Panc1 (cell line): ENCODE results near the gene VWA5B1. TPM values are rescaled to one million over a fixed set of nuclear protein-coding genes. Genes with fewer than 3 reads are reported as not detected.

Experiments used
- ATAC-seq: fragments of 200-7000 bp; cut with Tn5 transposase; 2 replicates; pipeline ENCODE4 v1.9.1; 2020; ENCODE audit warnings: mild to moderate bottlenecking, moderate library complexity
- BruUV-seq: library from RNA; stranded (reverse); fragments of 400-500 nt; replicated peaks from 2 replicates; lab custom pipeline; 2021; lab: Mats Ljungman, UMichigan
- CTCF ChIA-PET: fragments of 300-600 bp; sonication (Branson Sonifier 250); formaldehyde crosslinking; loops from one replicate; lab custom pipeline; 2022; ENCODE audit warnings: antibody characterized with exemption; lab: Charles Lee
- POLR2A ChIA-PET: fragments of 300-600 bp; sonication (Branson Sonifier 250); formaldehyde crosslinking; loops from one replicate; lab custom pipeline; 2022; ENCODE audit warnings: antibody characterized with exemption; lab: Charles Lee
- DNase-seq: peaks from one replicate; pipeline ENCODE4 v3.0.0-alpha.2; 2010; ENCODE audit warnings: low read depth, low spot score
- H3K27ac ChIP-seq: 2 replicates; pipeline ENCODE4 v1.5.1; 2011; ENCODE audit warnings: mild to moderate bottlenecking, low read length, inconsistent platforms
- H3K27me3 ChIP-seq: fragments of 200-500 bp; sonication (Bioruptor generic); 2 replicates; pipeline ENCODE4 v1.6.0; 2014; ENCODE audit warnings: low read length, inconsistent platforms; ENCODE audit not compliant: control insufficient read depth, insufficient read depth
- H3K36me3 ChIP-seq: fragments of 200-500 bp; sonication (Bioruptor generic); 2 replicates; pipeline ENCODE4 v1.5.1; 2014; ENCODE audit warnings: inconsistent platforms, mild to moderate bottlenecking, low read length, moderate library complexity; ENCODE audit not compliant: control insufficient read depth, insufficient read depth
- H3K4me1 ChIP-seq: 2 replicates; pipeline ENCODE4 v1.5.1; 2011; ENCODE audit warnings: inconsistent platforms, mild to moderate bottlenecking, low read length, moderate library complexity; ENCODE audit not compliant: control insufficient read depth, insufficient read depth
- H3K4me3 ChIP-seq, 2 experiments: 2 replicates each; pipeline ENCODE4 v1.5.1; 2011 to 2012; ENCODE audit warnings: low read depth in 2 of 2, low read length in 2 of 2, mild to moderate bottlenecking in 2 of 2, inconsistent platforms in 1 of 2, moderate library complexity in 1 of 2
- H3K9me3 ChIP-seq: fragments of 200-500 bp; sonication (Bioruptor generic); 2 replicates; pipeline ENCODE4 v1.5.1; 2014; ENCODE audit warnings: low read depth, mild to moderate bottlenecking, inconsistent platforms, low read length, moderate library complexity; ENCODE audit not compliant: control insufficient read depth, insufficient read depth
- POLR2AphosphoS5 ChIP-seq: IDR thresholded peaks from 2 replicates; pipeline ENCODE4 v1.6.1; 2012; ENCODE audit warnings: mild to moderate bottlenecking, low read depth, low read length, moderate library complexity
- REST ChIP-seq, 2 experiments: IDR thresholded peaks; 2 replicates each; pipeline ENCODE4 v1.6.1; 2011 to 2012; ENCODE audit warnings: low read depth in 2 of 2, control low read depth in 1 of 2, low read length in 1 of 2, mild to moderate bottlenecking in 1 of 2, moderate library complexity in 1 of 2; ENCODE audit not compliant: insufficient read depth in 1 of 2
- SIN3A ChIP-seq: IDR thresholded peaks from 2 replicates; pipeline ENCODE4 v1.6.1; 2012; ENCODE audit warnings: low read depth, mild to moderate bottlenecking, low read length, moderate library complexity, borderline replicate concordance; ENCODE audit not compliant: insufficient read depth
- TCF7L2 ChIP-seq: IDR thresholded peaks from 2 replicates; pipeline ENCODE4 v1.6.1; 2011; ENCODE audit warnings: mild to moderate bottlenecking, low read depth, low read length, inconsistent platforms
- in situ Hi-C: cut with HindIII; loops from 2 replicates; pipeline ENCODE4 v1.10.0; 2016; ENCODE audit warnings: low sequenced_read_pairs, low pct_unique_long_range_greater_than_20kb
- intact Hi-C: fragments of 100-400 bp; cut with micrococcal nuclease; formaldehyde crosslinking; loops from one replicate; pipeline ENCODE4 v1.10.0; 2022; ENCODE audit not compliant: unreplicated experiment
- total RNA-seq: library from RNA; stranded (reverse); gene quantifications from one replicate; pipeline ENCODE4 v1.2.1, GENCODE V29; 2021; ENCODE audit not compliant: unreplicated experiment
- TF ChIP-seq, protein P1 (sequence below): fragments of 450-650 bp; IDR thresholded peaks from 2 replicates; pipeline ENCODE4 v1.5.1; 2017; ENCODE audit warnings: mild to moderate bottlenecking

Gene VWA5B1
- total RNA-seq, 1 experiment from 2014 or later = not detected

GRCh38 chr1:20386323-20387081 is 95.8 kb downstream of the VWA5B1 start:
- Histone ChIP-seq H3K36me3 (no peaks in the 10 kb centered on the region), H3K4me3 (no peak overlapping the region), H3K9me3 (no peaks in the 10 kb centered on the region), H3K4me1 (no peaks in the 10 kb centered on the region), H3K27ac (no peak overlapping the region), H3K27me3 (peaks cover 6% of the 10 kb centered on the region; the same call in 1 of the 2 replicates)
- no TSS peak for BruUV-seq
- POLR2A ChIA-PET = no interaction called here
- in situ Hi-C loops (no loop called here), intact Hi-C loops (loop anchor here (10.0 kb wide), 1 partner anchor 172 kb away; no protein-coding TSS in a partner anchor)
- TF ChIP-seq REST (IDR thresholded peaks at IDR 0.05; ENCODE audit: insufficient read depth in 1 of 2, low read depth in 2 of 2, low read length in 1 of 2) (no peak), POLR2AphosphoS5 (no peak), SIN3A (no peak), TCF7L2 (no peak)
- TF ChIP-seq, protein P1, sequence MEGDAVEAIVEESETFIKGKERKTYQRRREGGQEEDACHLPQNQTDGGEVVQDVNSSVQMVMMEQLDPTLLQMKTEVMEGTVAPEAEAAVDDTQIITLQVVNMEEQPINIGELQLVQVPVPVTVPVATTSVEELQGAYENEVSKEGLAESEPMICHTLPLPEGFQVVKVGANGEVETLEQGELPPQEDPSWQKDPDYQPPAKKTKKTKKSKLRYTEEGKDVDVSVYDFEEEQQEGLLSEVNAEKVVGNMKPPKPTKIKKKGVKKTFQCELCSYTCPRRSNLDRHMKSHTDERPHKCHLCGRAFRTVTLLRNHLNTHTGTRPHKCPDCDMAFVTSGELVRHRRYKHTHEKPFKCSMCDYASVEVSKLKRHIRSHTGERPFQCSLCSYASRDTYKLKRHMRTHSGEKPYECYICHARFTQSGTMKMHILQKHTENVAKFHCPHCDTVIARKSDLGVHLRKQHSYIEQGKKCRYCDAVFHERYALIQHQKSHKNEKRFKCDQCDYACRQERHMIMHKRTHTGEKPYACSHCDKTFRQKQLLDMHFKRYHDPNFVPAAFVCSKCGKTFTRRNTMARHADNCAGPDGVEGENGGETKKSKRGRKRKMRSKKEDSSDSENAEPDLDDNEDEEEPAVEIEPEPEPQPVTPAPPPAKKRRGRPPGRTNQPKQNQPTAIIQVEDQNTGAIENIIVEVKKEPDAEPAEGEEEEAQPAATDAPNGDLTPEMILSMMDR = no peak
- CTCF ChIA-PET = no interaction called here
- no peak for ATAC-seq
- no peak for DNase-seq

- H3K27me3 ChIP-seq = peaks cover 6% of the 10 kb centered on the region; the same call in 1 of the 2 replicates
- no peaks in the 10 kb centered on the region for H3K36me3 ChIP-seq
- H3K4me1 ChIP-seq = no peaks in the 10 kb centered on the region
- ChIA-PET POLR2A (interaction anchor here (0.7 kb wide), 1 partner anchor 134 kb away, joined by 3 read pairs; no protein-coding TSS in a partner anchor), CTCF (no interaction called here)
- in situ Hi-C loops (no loop called here), intact Hi-C loops (loop anchor here (10.0 kb wide), 1 partner anchor 175 kb away; no protein-coding TSS in a partner anchor)
- H3K4me3 ChIP-seq = no peak overlapping the region
- BruUV-seq = no TSS peak
- no peak for DNase-seq
- ATAC-seq = no peak
- no peak for TF ChIP-seq TCF7L2
- TF ChIP-seq REST (IDR thresholded peaks at IDR 0.05; ENCODE audit: insufficient read depth in 1 of 2, low read depth in 2 of 2, low read length in 1 of 2) = no peak
- TF ChIP-seq, protein P1 = no peak
- no peak for TF ChIP-seq SIN3A
- no peak for TF ChIP-seq POLR2AphosphoS5
- no peaks in the 10 kb centered on the region for H3K9me3 ChIP-seq
- H3K27ac ChIP-seq = no peak overlapping the region
These were observed 98.9 kb downstream of the VWA5B1 start for GRCh38 chr1:20389571-20389970.
